Smooth muscle cell (in vitro differentiated cells): Measurements from ENCODE around the gene GMDS. TPM values are rescaled to one million over a fixed set of nuclear protein-coding genes. Genes with fewer than 3 reads are reported as not detected.

Experiments used
- DNase-seq: peaks from one replicate; lab custom pipeline; 2025; ENCODE audit not compliant: unreplicated experiment; lab: John Stamatoyannopoulos, UW
- H2AFZ ChIP-seq: fragments of 200-600 bp; sonication (generic); 2 replicates; pipeline ENCODE4 v1.6.0; 2016; ENCODE audit warnings: antibody characterized with exemption, low read depth, mild to moderate bottlenecking
- H3F3A ChIP-seq: fragments of 200-600 bp; sonication (generic); 2 replicates; pipeline ENCODE4 v1.6.0; 2017; ENCODE audit warnings: antibody characterized with exemption, low read depth
- H3K27ac ChIP-seq: fragments of 200-600 bp; sonication (generic); 2 replicates; pipeline ENCODE4 v1.5.1; 2016; ENCODE audit warnings: low read depth, mild to moderate bottlenecking
- H3K27me3 ChIP-seq: fragments of 200-600 bp; sonication (generic); 2 replicates; pipeline ENCODE4 v1.6.1; 2016; ENCODE audit warnings: low read depth, mild to moderate bottlenecking
- H3K36me3 ChIP-seq: fragments of 200-600 bp; sonication (generic); 2 replicates; pipeline ENCODE4 v1.5.1; 2016; ENCODE audit warnings: low read depth
- H3K4me1 ChIP-seq: fragments of 200-600 bp; sonication (generic); 2 replicates; pipeline ENCODE4 v1.5.1; 2016; ENCODE audit warnings: low read depth
- H3K4me2 ChIP-seq: fragments of 200-600 bp; sonication (generic); 2 replicates; pipeline ENCODE4 v1.6.0; 2016; ENCODE audit warnings: mild to moderate bottlenecking
- H3K4me3 ChIP-seq: fragments of 200-600 bp; sonication (generic); 2 replicates; pipeline ENCODE4 v1.5.1; 2016; ENCODE audit warnings: mild to moderate bottlenecking
- H3K79me2 ChIP-seq: fragments of 200-600 bp; sonication (generic); 2 replicates; pipeline ENCODE4 v1.6.0; 2016; ENCODE audit warnings: low read depth, mild to moderate bottlenecking
- H3K9ac ChIP-seq: fragments of 200-600 bp; sonication (generic); 2 replicates; pipeline ENCODE4 v1.6.0; 2016; ENCODE audit warnings: low read depth
- H3K9me3 ChIP-seq: fragments of 200-600 bp; sonication (generic); replicated peaks from 2 replicates; pipeline ENCODE4 v1.5.1; 2016; ENCODE audit warnings: low read depth
- H4K20me1 ChIP-seq: fragments of 200-600 bp; sonication (generic); 2 replicates; pipeline ENCODE4 v1.6.0; 2016; ENCODE audit warnings: low read depth
- WGBS: methylation state at CpG from one replicate; pipeline ENCODE4 v1.1.7; 2016; ENCODE audit warnings: low lambda C conversion rate; 5-methylcytosine and 5-hydroxymethylcytosine counted together
- polyA plus RNA-seq: library from polyadenylated mRNA; unstranded; fragments of >200 nt; fragmentation: Nextera tagmentation; extraction: Ambion mirVana; gene quantifications from 2 replicates; pipeline ENCODE4 v1.2.1, GENCODE V29; 2016
- total RNA-seq: library from RNA; depleted of rRNA; stranded (reverse); fragments of >200 nt; gene quantifications from 2 replicates; pipeline ENCODE4 v1.2.3, GENCODE V29; 2014
- TF ChIP-seq, protein P1 (sequence below): fragments of 200-600 bp; sonication (generic); IDR thresholded peaks from 2 replicates; pipeline ENCODE4 v1.5.1; 2017; ENCODE audit warnings: borderline replicate concordance, mild to moderate bottlenecking, antibody characterized with exemption; ENCODE audit not compliant: insufficient read depth, poor library complexity, severe bottlenecking

GMDS gene
- total and polyA plus RNA-seq, 2 experiments from 2014 or later, result 3.7 to 8.5 TPM

DNA sequence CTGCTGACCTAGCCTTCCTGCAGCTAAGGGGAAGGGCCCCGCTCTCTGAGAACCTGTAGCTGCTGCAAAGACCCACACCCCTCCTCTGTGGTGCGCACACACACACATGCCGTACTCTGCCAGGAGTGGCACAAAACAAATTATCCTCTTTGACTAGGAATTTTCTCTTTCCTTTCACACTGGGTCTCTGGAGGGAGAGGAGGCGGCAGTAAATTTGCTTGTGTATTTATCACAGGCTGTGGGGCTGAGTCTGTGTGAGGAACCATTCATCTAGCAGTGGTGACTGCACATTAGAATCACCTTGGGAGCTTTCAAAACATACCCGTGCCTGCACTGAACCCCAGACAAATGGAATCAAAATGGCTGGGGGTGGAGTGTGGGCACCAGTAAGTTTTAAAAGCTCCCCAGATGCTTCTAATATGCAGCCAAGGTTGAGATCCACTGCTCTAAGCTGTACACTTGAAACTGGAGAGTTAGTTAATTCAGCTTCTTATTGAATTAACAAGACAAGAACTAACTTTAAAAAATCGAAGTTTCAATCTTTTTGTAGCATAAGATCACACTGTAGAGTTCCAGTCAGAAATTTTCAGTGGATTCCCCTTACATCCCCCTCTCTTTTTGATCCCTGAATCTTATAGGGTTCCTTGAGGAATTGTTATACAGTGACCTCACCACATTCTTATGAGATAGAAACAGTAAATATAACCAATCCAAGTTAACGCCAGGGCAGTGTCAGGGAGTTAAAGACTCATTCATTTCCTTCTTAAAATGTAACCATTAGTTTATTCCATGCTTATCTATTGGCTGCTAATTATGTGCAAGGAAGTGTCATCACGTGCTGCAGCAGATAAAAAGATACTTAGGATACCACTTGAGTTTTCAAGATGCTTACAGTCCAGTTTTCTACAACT, 29.8 kb upstream of the GMDS start:
- peak overlapping the region; percentile 6 for H3K4me2 ChIP-seq
- WGBS, result 71% methylated on average over 8 of the region's 8 CpGs
- peaks cover 4% of the 10 kb centered on the region for H3K9me3 ChIP-seq

GRCh38 chr6:2272696-2273095, 27.3 kb upstream of the GMDS start:
- H3K36me3 ChIP-seq, result no peaks in the 10 kb centered on the region
- H3F3A ChIP-seq, result no peaks in the 10 kb centered on the region
- WGBS, result 87% methylated on average over 3 of the region's 3 CpGs
- H3K4me2 ChIP-seq, result no peak overlapping the region
- H3K27ac ChIP-seq, result no peak overlapping the region
- H2AFZ ChIP-seq, result no peak overlapping the region
- TF ChIP-seq, protein P1, sequence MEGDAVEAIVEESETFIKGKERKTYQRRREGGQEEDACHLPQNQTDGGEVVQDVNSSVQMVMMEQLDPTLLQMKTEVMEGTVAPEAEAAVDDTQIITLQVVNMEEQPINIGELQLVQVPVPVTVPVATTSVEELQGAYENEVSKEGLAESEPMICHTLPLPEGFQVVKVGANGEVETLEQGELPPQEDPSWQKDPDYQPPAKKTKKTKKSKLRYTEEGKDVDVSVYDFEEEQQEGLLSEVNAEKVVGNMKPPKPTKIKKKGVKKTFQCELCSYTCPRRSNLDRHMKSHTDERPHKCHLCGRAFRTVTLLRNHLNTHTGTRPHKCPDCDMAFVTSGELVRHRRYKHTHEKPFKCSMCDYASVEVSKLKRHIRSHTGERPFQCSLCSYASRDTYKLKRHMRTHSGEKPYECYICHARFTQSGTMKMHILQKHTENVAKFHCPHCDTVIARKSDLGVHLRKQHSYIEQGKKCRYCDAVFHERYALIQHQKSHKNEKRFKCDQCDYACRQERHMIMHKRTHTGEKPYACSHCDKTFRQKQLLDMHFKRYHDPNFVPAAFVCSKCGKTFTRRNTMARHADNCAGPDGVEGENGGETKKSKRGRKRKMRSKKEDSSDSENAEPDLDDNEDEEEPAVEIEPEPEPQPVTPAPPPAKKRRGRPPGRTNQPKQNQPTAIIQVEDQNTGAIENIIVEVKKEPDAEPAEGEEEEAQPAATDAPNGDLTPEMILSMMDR, result no peak
- no peaks in the 10 kb centered on the region for H3K4me1 ChIP-seq
- H3K27me3 ChIP-seq, result no peaks in the 10 kb centered on the region
- DNase-seq, result no peak
- H4K20me1 ChIP-seq, result no peaks in the 10 kb centered on the region
- H3K79me2 ChIP-seq, result no peaks in the 10 kb centered on the region
- H3K9ac ChIP-seq, result no peak overlapping the region
- H3K4me3 ChIP-seq, result no peak overlapping the region
- H3K9me3 ChIP-seq, result no peaks in the 10 kb centered on the region

More for the DNA sequence above, 29.8 kb upstream of the GMDS start:
- Histone ChIP-seq H3K27ac (no peak overlapping the region), H3K79me2 (no peaks in the 10 kb centered on the region), H3K4me1 (no peaks in the 10 kb centered on the region), H3F3A (no peaks in the 10 kb centered on the region), H4K20me1 (no peaks in the 10 kb centered on the region), H3K9ac (no peak overlapping the region), H3K4me3 (no peak overlapping the region), H3K27me3 (no peaks in the 10 kb centered on the region), H2AFZ (no peak overlapping the region), H3K36me3 (no peaks in the 10 kb centered on the region)
- no peak for DNase-seq
- TF ChIP-seq, protein P1, result no peak

- H3K4me1 ChIP-seq, result no peaks in the 10 kb centered on the region
- TF ChIP-seq, protein P1, result no peak
- no peaks in the 10 kb centered on the region for H3F3A ChIP-seq
- no peak overlapping the region for H3K4me3 ChIP-seq
- no peak overlapping the region for H3K27ac ChIP-seq
- no peaks in the 10 kb centered on the region for H3K9me3 ChIP-seq
- no peak for DNase-seq
- no peaks in the 10 kb centered on the region for H3K36me3 ChIP-seq
- H2AFZ ChIP-seq, result no peak overlapping the region
- no peak overlapping the region for H3K9ac ChIP-seq
- no peaks in the 10 kb centered on the region for H3K79me2 ChIP-seq
- 92% methylated on average over 3 of the region's 3 CpGs for WGBS
- no peaks in the 10 kb centered on the region for H3K27me3 ChIP-seq
- H3K4me2 ChIP-seq, result no peak overlapping the region
- H4K20me1 ChIP-seq, result no peaks in the 10 kb centered on the region
Observed at GRCh38 chr6:2270054-2270453, 24.6 kb upstream of the GMDS start.
